ENCODE data around the gene ALG9.
"Not testable (repeated sequence)": the region's sequence is repeated elsewhere in the genome, so short reads cannot be mapped to it uniquely, and the experiment has no call there.

Gene ALG9

GRCh38 chr11:111792955-111793500, 78.4 kb downstream of the ALG9 start:
- DNase-seq: no peak

- no peak for DNase-seq
Observed at GRCh38 chr11:111792314-111792713, 79.1 kb downstream of the ALG9 start.

GRCh38 chr11:111788464-111788863, 82.9 kb downstream of the ALG9 start:
- no peak for DNase-seq

- DNase-seq: no peak
Observed at GRCh38 chr11:111788051-111788450, 83.3 kb downstream of the ALG9 start.

GRCh38 chr11:111785886-111786412, 85.4 kb downstream of the ALG9 start:
- no peak for DNase-seq

GRCh38 chr11:111785076-111785475, 86.3 kb downstream of the ALG9 start:
- DNase-seq: no peak

- not testable (repeated sequence) for DNase-seq
Observed at GRCh38 chr11:111784311-111784710, 87.1 kb downstream of the ALG9 start.

- DNase-seq: no peak
Observed at GRCh38 chr11:111782109-111782741, 89.2 kb downstream of the ALG9 start.

GRCh38 chr11:111779118-111779517, 92.3 kb downstream of the ALG9 start:
- DNase-seq: no peak

GRCh38 chr11:111778047-111778558, 93.3 kb downstream of the ALG9 start:
- DNase-seq: no peak

- peak; percentile 64 for DNase-seq
Observed at GRCh38 chr11:111777094-111778046, 94.0 kb downstream of the ALG9 start.

GRCh38 chr11:111776398-111777093, 94.8 kb downstream of the ALG9 start:
- no peak for DNase-seq

GRCh38 chr11:111774955-111775710, 96.2 kb downstream of the ALG9 start:
- DNase-seq: no peak

- DNase-seq: no peak
Observed at GRCh38 chr11:111772535-111772934, 98.8 kb downstream of the ALG9 start.

GRCh38 chr11:111771205-111771604, 100.2 kb downstream of the ALG9 start:
- not testable (repeated sequence) for DNase-seq

GRCh38 chr11:111770581-111771134, 100.7 kb downstream of the ALG9 start:
- no peak for DNase-seq

GRCh38 chr11:111766834-111767142, 104.6 kb downstream of the ALG9 start:
- DNase-seq: no peak

- peak; percentile 79 for DNase-seq
Observed at GRCh38 chr11:111765984-111766833, 105.2 kb downstream of the ALG9 start, which contains the start of gene PPP2R1B. Gene PPP2R1B, minus strand, starts transcription at chr11:111766389. Its CDS starts 28 bp downstream, at chr11:111766361.

GRCh38 chr11:111765320-111765983, 105.9 kb downstream of the ALG9 start:
- DNase-seq: no peak

- no peak for DNase-seq
Observed at GRCh38 chr11:111764621-111765020, 106.8 kb downstream of the ALG9 start.
